GM10266 (cell line): Measurements from ENCODE around the gene SCAF4.
"Not testable (repeated sequence)": the region's sequence is repeated elsewhere in the genome, so short reads cannot be mapped to it uniquely, and the experiment has no call there.

Experiments
- DNase-seq: peaks from one replicate; pipeline ENCODE4 v3.0.0; 2012; ENCODE audit errors: extremely low spot score
- CTCF ChIP-seq: IDR thresholded peaks from 2 replicates; pipeline ENCODE4 v1.5.1; 2012; ENCODE audit warnings: mild to moderate bottlenecking, low read depth; ENCODE audit not compliant: control insufficient read depth, insufficient read depth; ENCODE audit errors: missing control alignments

Gene SCAF4

GRCh38 chr21:31771685-31772084 lies 39.8 kb upstream of the SCAF4 start:
- DNase-seq: no peak
- TF ChIP-seq CTCF: no peak

GRCh38 chr21:31768710-31769109 lies 36.8 kb upstream of the SCAF4 start:
- no peak for TF ChIP-seq CTCF
- DNase-seq: no peak

- DNase-seq: no peak
- TF ChIP-seq CTCF: no peak
Observed at GRCh38 chr21:31766899-31767298, 35.0 kb upstream of the SCAF4 start.

GRCh38 chr21:31765850-31766249 lies 33.9 kb upstream of the SCAF4 start:
- not testable (repeated sequence) for DNase-seq

GRCh38 chr21:31760931-31761330 lies 29.0 kb upstream of the SCAF4 start:
- TF ChIP-seq CTCF: no peak
- no peak for DNase-seq

GRCh38 chr21:31756787-31757186 lies 24.9 kb upstream of the SCAF4 start:
- DNase-seq: no peak
- TF ChIP-seq CTCF: no peak

- TF ChIP-seq CTCF: no peak
- DNase-seq: no peak
Observed at GRCh38 chr21:31755027-31755426, 23.1 kb upstream of the SCAF4 start.

GRCh38 chr21:31754708-31754960 lies 22.7 kb upstream of the SCAF4 start:
- no peak for TF ChIP-seq CTCF
- DNase-seq: no peak
